GM23248 (cell line): ENCODE data around the gene HERPUD1. TPM values are rescaled to one million over a fixed set of nuclear protein-coding genes. Genes with fewer than 3 reads are reported as not detected.

Experiments used
- DNase-seq: peaks from one replicate; pipeline ENCODE4 v3.0.0-alpha.2; 2015
- H2AFZ ChIP-seq: fragments of 200-600 bp; sonication (generic); 2 replicates; pipeline ENCODE4 v1.6.1; 2016; ENCODE audit warnings: antibody characterized with exemption
- H3F3A ChIP-seq: fragments of 200-600 bp; sonication (generic); 2 replicates; pipeline ENCODE4 v1.6.1; 2016; ENCODE audit warnings: mild to moderate bottlenecking, antibody characterized with exemption, mixed run types; ENCODE audit not compliant: insufficient read depth
- H3K27ac ChIP-seq: fragments of 200-600 bp; sonication (generic); 2 replicates; pipeline ENCODE4 v1.5.1; 2016; ENCODE audit warnings: mild to moderate bottlenecking
- H3K27me3 ChIP-seq: fragments of 200-600 bp; sonication (generic); replicated peaks from 2 replicates; pipeline ENCODE4 v1.6.1; 2016; ENCODE audit warnings: mild to moderate bottlenecking; ENCODE audit not compliant: insufficient read depth
- H3K36me3 ChIP-seq: fragments of 200-600 bp; sonication (generic); 2 replicates; pipeline ENCODE4 v1.6.1; 2016; ENCODE audit warnings: low read depth, mild to moderate bottlenecking
- H3K4me1 ChIP-seq: fragments of 200-600 bp; sonication (generic); 2 replicates; pipeline ENCODE4 v1.6.1; 2016; ENCODE audit warnings: mild to moderate bottlenecking; ENCODE audit not compliant: insufficient read depth
- H3K4me2 ChIP-seq: fragments of 200-600 bp; sonication (generic); one replicate; pipeline ENCODE4 v1.6.1; 2016; ENCODE audit warnings: mild to moderate bottlenecking; ENCODE audit not compliant: unreplicated experiment
- H3K4me3 ChIP-seq: fragments of 200-600 bp; sonication (generic); 2 replicates; pipeline ENCODE4 v1.5.1; 2016; ENCODE audit warnings: mild to moderate bottlenecking
- H3K79me2 ChIP-seq: fragments of 200-600 bp; sonication (generic); 2 replicates; pipeline ENCODE4 v1.6.1; 2016; ENCODE audit warnings: mild to moderate bottlenecking; ENCODE audit not compliant: insufficient read depth
- H3K9ac ChIP-seq: fragments of 200-600 bp; sonication (generic); 2 replicates; pipeline ENCODE4 v1.6.1; 2016; ENCODE audit warnings: mild to moderate bottlenecking
- H3K9me2 ChIP-seq: fragments of 200-600 bp; sonication (generic); 2 replicates; pipeline ENCODE4 v1.6.1; 2016; ENCODE audit warnings: mixed run types, mild to moderate bottlenecking, moderate library complexity; ENCODE audit not compliant: insufficient read depth
- H3K9me3 ChIP-seq: fragments of 200-600 bp; sonication (generic); one replicate; pipeline ENCODE4 v1.6.1; 2017; ENCODE audit warnings: low read depth
- H4K20me1 ChIP-seq: fragments of 200-600 bp; sonication (generic); 2 replicates; pipeline ENCODE4 v1.6.0; 2016; ENCODE audit not compliant: insufficient read depth
- EZH2 ChIP-seq: fragments of 200-600 bp; sonication (generic); IDR thresholded peaks from 2 replicates; pipeline ENCODE4 v1.6.1; 2018; ENCODE audit warnings: antibody characterized with exemption, mild to moderate bottlenecking; ENCODE audit not compliant: insufficient read depth, poor library complexity, severe bottlenecking
- EZH2phosphoT487 ChIP-seq: fragments of 200-600 bp; sonication (generic); IDR thresholded peaks from 2 replicates; pipeline ENCODE4 v1.6.1; 2018; ENCODE audit warnings: antibody characterized with exemption, moderate library complexity, mild to moderate bottlenecking, low read depth; ENCODE audit not compliant: insufficient read depth
- WGBS, 2 experiments: methylation state at CpG; one replicate each; pipeline ENCODE4 v1.1.6; 2015 to 2017; ENCODE audit warnings: low lambda C conversion rate in 2 of 2, low coverage in 1 of 2; ENCODE audit errors: missing lambda C conversion rate in 2 of 2; 5-methylcytosine and 5-hydroxymethylcytosine counted together
- in situ Hi-C: fragments of 300-500 bp; cut with MboI; formaldehyde crosslinking; loops from 2 replicates; pipeline ENCODE4 v1.15.0; 2020
- polyA plus RNA-seq: library from polyadenylated mRNA; unstranded; fragments of >200 nt; fragmentation: Nextera tagmentation; extraction: Ambion mirVana; gene quantifications from 2 replicates; pipeline ENCODE4 v1.2.1, GENCODE V29; 2016
- total RNA-seq: library from RNA; depleted of rRNA; stranded (reverse); fragments of >200 nt; shearing (Covaris generic); gene quantifications from 2 replicates; pipeline ENCODE4 v1.2.3, GENCODE V29; 2014

HERPUD1 gene
- total and polyA plus RNA-seq, 2 experiments from 2014 or later: 218 to 299 TPM

DNA sequence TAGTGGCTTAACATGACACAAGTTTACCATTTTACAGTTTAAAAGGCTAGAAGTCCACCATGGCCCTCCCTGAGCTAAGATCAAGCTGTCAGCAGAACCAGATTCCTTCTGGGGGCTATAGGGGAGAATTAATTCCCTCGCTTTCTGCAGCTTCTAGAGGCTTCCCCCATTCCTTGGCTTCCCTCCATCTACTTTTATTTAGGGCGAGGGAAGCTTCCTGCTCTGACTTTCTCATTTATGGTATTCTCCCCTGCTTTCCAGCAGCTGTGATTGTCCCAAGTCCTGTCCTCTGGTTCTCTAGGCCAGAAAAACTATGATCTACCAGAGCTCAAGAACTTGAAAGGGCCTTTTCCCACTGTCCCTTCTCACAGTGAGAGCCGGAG is 34.1 kb downstream of the HERPUD1 start:
- Histone ChIP-seq H3K36me3 (no peaks in the 10 kb centered on the region), H3K9me3 (no peaks in the 10 kb centered on the region), H3K27me3 (no peaks in the 10 kb centered on the region), H3K9me2 (no peaks in the 10 kb centered on the region), H4K20me1 (no peaks in the 10 kb centered on the region), H3K4me1 (peaks cover 18% of the 10 kb centered on the region), H3K79me2 (no peaks in the 10 kb centered on the region), H3F3A (peaks cover 16% of the 10 kb centered on the region), H3K4me3 (no peak overlapping the region), H3K4me2 (no peak overlapping the region), H2AFZ (0 out of 2 replicates have a peak overlapping the region, but pooled peaks have one; percentile 23), H3K9ac (peak overlapping the region; percentile 36), H3K27ac (peak overlapping the region; percentile 76; the same call in 1 of the 2 replicates)
- no peak for DNase-seq
- 86 to 90% methylated on average over 3 of the region's 3 CpGs for WGBS, 2 experiments
- TF ChIP-seq EZH2phosphoT487 (no peak), EZH2 (no peak)
- in situ Hi-C loops: no loop called here

GRCh38 chr16:56967733-56968132 is 35.8 kb downstream of the HERPUD1 start:
- no peak overlapping the region for H3K4me2 ChIP-seq
- no peak for TF ChIP-seq EZH2
- TF ChIP-seq EZH2phosphoT487: no peak

DNA sequence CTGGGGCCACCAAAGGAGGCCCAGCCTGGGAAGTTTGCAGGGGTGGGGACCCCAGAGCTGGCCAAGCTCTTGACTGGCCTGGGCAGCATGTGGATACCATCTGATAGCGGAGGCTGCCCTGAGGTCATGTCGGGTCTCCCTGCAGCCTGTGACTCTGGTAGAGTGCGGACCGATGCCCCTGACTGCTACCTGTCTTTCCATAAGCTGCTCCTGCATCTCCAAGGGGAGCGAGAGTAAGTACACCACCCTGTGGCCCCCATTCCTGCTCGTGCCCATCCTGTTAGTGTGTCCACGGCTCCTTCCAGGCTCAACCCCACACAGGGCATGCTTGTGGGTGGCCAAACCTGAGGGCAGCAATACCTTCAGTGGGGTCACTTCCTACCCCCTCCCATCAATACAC is 37.8 kb downstream of the HERPUD1 start:
- 83 to 89% methylated on average over 7 of the region's 7 CpGs for WGBS, 2 experiments
- H3K9me3 ChIP-seq: no peaks in the 10 kb centered on the region
- no peak for DNase-seq
- in situ Hi-C loops: no loop called here
- H3K4me3 ChIP-seq: no peak overlapping the region
- peaks cover 22% of the 10 kb centered on the region for H3K4me1 ChIP-seq
- H3K9ac ChIP-seq: no peak overlapping the region
- no peaks in the 10 kb centered on the region for H4K20me1 ChIP-seq
- no peak overlapping the region for H3K4me2 ChIP-seq
- no peak overlapping the region for H2AFZ ChIP-seq
- no peaks in the 10 kb centered on the region for H3K79me2 ChIP-seq
- no peaks in the 10 kb centered on the region for H3K27me3 ChIP-seq
- TF ChIP-seq EZH2phosphoT487 (no peak), EZH2 (no peak)
- no peaks in the 10 kb centered on the region for H3K9me2 ChIP-seq
- peaks cover 19% of the 10 kb centered on the region for H3F3A ChIP-seq
- no peak overlapping the region for H3K27ac ChIP-seq
- no peaks in the 10 kb centered on the region for H3K36me3 ChIP-seq

More at GRCh38 chr16:56967733-56968132, 35.8 kb downstream of the HERPUD1 start:
- Histone ChIP-seq H3K4me1 (peaks cover 25% of the 10 kb centered on the region), H2AFZ (no peak overlapping the region), H3K4me3 (no peak overlapping the region), H3K9ac (no peak overlapping the region), H3K27me3 (no peaks in the 10 kb centered on the region), H3K79me2 (no peaks in the 10 kb centered on the region), H3K9me3 (no peaks in the 10 kb centered on the region), H4K20me1 (no peaks in the 10 kb centered on the region), H3K9me2 (no peaks in the 10 kb centered on the region), H3F3A (peaks cover 19% of the 10 kb centered on the region), H3K27ac (no peak overlapping the region), H3K36me3 (no peaks in the 10 kb centered on the region)
- in situ Hi-C loops: no loop called here
- peak; percentile 31 for DNase-seq
- WGBS, 2 experiments: 7 to 15% methylated on average over 2 of the region's 2 CpGs

DNA sequence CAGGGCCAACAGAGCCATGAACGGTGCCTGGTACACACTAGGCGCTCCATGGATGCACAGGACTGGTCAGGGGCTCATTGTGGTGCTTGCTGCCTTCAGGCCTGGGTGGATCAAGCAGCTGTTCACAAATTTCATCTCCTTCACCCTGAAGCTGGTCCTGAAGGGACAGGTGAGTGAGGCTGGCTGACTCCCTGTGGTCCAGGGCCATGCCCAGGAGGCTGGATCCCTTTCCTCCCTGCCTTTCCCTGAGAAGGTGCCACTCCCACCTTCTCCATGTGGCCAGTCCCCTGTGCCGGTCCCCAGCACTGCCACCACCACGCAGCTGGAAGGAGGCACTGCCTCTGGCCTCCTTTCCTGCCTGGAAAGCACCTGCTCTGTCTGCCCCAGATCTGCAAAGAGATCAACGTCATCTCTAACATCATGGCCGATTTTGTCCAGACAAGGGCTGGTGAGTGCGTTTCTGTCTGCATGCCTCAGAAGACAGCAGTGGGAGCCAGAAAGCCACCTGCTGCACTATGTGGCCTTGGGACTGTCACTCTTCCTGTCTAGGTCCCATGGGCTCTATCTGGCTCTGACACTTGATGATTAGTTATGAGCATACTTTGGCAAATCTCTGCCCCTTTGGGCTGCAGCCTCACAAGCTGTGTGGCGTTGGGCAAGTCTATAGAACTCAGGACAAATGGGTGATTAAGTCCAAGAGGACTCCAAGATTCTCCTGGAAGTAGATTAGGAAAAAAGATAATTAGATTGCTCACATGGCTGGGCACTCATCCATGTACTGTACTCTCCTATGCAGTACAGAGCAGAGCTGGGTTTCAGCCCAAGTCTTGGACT is 39.2 kb downstream of the HERPUD1 start:
- in situ Hi-C loops: no loop called here
- peak; percentile 76 for DNase-seq

More for the DNA sequence above, 39.2 kb downstream of the HERPUD1 start:
- Histone ChIP-seq H3K4me1 (peaks cover 10% of the 10 kb centered on the region), H3K36me3 (no peaks in the 10 kb centered on the region), H3K9me2 (no peaks in the 10 kb centered on the region), H2AFZ (no peak overlapping the region), H3K9me3 (no peaks in the 10 kb centered on the region), H3K79me2 (no peaks in the 10 kb centered on the region), H3K27me3 (no peaks in the 10 kb centered on the region), H3K4me2 (no peak overlapping the region), H3K9ac (no peak overlapping the region), H3K4me3 (no peak overlapping the region), H3F3A (0 out of 2 replicates have a peak, but pooled peaks cover 7% of the 10 kb centered on the region), H3K27ac (no peak overlapping the region), H4K20me1 (no peaks in the 10 kb centered on the region)
- no peak for TF ChIP-seq EZH2
- TF ChIP-seq EZH2phosphoT487: no peak
- WGBS, 2 experiments: 59 to 65% methylated on average over 8 of the region's 8 CpGs
